Adipocyte (in vitro differentiated cells): ENCODE results near the gene DMRTB1.

Experiments
- DNase-seq: peaks from one replicate; pipeline ENCODE4 v3.0.0-alpha.2; 2015; ENCODE audit warnings: low read depth
- H3K27me3 ChIP-seq: replicated peaks from 2 replicates; pipeline ENCODE4 v1.7.0; 2013; ENCODE audit warnings: mild to moderate bottlenecking, low read length, moderate library complexity; ENCODE audit not compliant: control insufficient read depth, insufficient read depth
- H3K36me3 ChIP-seq: 2 replicates; pipeline ENCODE4 v1.7.0; 2013; ENCODE audit warnings: low read length, mild to moderate bottlenecking, moderate library complexity; ENCODE audit not compliant: control insufficient read depth, insufficient read depth, severe bottlenecking
- H3K4me1 ChIP-seq: 2 replicates; pipeline ENCODE4 v1.7.0; 2013; ENCODE audit warnings: mild to moderate bottlenecking, low read length, moderate library complexity; ENCODE audit not compliant: control insufficient read depth, insufficient read depth
- H3K4me3 ChIP-seq: 2 replicates; pipeline ENCODE4 v1.7.0; 2013; ENCODE audit warnings: mild to moderate bottlenecking, low read length, moderate library complexity
- H3K9ac ChIP-seq: 2 replicates; pipeline ENCODE4 v1.7.0; 2013; ENCODE audit warnings: mild to moderate bottlenecking, low read length, moderate library complexity
- H3K9me3 ChIP-seq: 2 replicates; pipeline ENCODE4 v1.7.0; 2013; ENCODE audit warnings: mild to moderate bottlenecking, low read length, moderate library complexity; ENCODE audit not compliant: control insufficient read depth

Gene DMRTB1

DNA sequence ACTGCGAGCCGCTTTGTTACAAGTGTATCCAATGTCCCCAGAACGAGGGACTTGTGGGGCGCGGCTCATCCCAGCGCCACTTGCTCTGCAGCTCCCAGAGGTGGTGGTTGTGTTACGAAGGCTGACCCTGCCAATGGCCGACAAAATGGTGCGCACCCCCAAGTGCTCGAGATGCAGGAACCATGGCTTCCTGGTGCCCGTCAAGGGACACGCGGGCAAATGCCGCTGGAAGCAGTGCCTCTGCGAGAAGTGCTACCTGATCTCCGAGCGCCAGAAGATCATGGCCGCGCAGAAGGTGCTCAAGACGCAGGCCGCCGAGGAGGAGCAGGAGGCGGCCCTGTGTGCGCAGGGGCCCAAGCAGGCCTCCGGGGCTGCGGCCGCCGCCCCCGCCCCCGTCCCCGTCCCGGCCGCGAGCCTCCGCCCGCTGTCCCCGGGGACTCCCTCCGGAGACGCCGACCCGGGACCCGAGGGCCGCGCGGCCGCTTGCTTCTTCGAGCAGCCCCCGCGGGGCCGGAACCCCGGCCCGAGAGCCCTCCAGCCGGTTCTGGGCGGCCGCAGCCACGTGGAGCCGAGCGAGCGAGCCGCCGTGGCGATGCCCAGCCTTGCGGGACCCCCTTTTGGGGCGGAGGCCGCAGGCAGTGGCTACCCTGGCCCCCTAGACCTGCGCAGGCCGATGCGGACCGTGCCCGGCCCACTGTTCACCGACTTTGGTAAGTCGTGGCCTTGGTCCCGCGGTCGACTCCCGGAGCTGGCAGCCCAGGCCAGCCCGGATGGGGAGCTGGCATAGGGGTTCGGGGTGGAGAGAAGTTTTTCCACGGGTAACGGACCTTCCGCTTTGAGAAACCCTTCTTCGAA is at the start of gene DMRTB1:
Gene DMRTB1 (plus strand): TSS at position 79 of the 855 bp plus-strand sequence. CDS start 55 bp downstream, at position 134.
- Histone ChIP-seq H3K4me1 (no peaks in the 10 kb centered on the region), H3K27me3 (peaks cover 46% of the 10 kb centered on the region), H3K4me3 (no peak within 1 kb of the TSS), H3K36me3 (no peaks in the 10 kb centered on the region), H3K9me3 (no peaks in the 10 kb centered on the region), H3K9ac (no peak within 1 kb of the TSS)
- no peak for DNase-seq

GRCh38 chr1:53409695-53410094 is 49.5 kb upstream of the DMRTB1 start:
- no peak for DNase-seq
- no peak overlapping the region for H3K9ac ChIP-seq
- H3K36me3 ChIP-seq, result no peaks in the 10 kb centered on the region
- no peak overlapping the region for H3K4me3 ChIP-seq
- H3K4me1 ChIP-seq, result peaks cover 24% of the 10 kb centered on the region
- no peaks in the 10 kb centered on the region for H3K9me3 ChIP-seq
- H3K27me3 ChIP-seq, result peaks cover 11% of the 10 kb centered on the region

DNA sequence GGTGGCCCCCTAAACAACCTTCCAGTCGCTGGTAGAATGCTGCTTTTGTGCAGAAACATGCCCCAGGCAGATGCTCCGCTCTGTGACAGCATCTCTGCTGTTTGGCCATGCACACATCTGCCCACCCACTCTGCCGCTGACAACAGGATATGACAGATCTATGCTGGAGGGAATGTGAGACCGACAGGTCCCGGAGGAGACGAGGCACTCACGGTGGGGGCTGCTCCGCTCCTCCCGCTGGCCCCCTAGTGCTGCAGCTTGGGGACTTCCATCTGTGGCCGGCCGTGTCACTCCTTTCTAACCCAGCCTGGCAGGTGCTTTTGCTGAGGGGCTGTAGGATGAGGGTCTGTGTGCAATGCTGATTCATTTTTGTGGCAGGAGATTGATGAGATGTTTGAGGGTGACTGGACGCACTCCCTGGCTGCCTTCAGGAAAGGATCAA is 49.1 kb upstream of the DMRTB1 start:
- Histone ChIP-seq H3K9me3 (no peaks in the 10 kb centered on the region), H3K27me3 (peaks cover 8% of the 10 kb centered on the region), H3K4me3 (no peak overlapping the region), H3K4me1 (peaks cover 24% of the 10 kb centered on the region), H3K36me3 (no peaks in the 10 kb centered on the region), H3K9ac (no peak overlapping the region)
- DNase-seq, result no peak

DNA sequence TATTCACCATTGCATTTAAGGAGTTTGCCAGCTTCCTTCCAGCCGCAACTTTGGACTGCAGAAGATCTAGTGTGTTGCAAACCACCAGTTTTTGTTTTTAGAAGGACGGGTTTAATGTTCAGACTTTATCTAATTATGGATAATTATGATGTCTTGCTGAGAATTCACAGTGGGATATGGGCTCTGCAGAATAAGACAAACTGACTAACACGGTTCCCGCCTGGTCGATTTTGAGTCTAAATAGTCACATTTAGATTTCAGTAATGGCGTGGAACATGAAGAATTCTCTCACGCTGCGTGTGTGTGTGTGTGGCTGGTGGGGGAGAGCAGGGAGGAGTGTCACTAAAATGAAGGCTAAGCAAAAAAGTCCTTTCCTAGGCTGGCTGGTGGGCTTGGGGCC is 48.5 kb upstream of the DMRTB1 start:
- Histone ChIP-seq H3K4me1 (peaks cover 24% of the 10 kb centered on the region), H3K9me3 (no peaks in the 10 kb centered on the region), H3K9ac (no peak overlapping the region), H3K36me3 (no peaks in the 10 kb centered on the region), H3K27me3 (peaks cover 3% of the 10 kb centered on the region), H3K4me3 (no peak overlapping the region)
- DNase-seq, result no peak

GRCh38 chr1:53411541-53412152 is 47.6 kb upstream of the DMRTB1 start:
- DNase-seq, result no peak
- H3K36me3 ChIP-seq, result no peaks in the 10 kb centered on the region
- no peak overlapping the region for H3K9ac ChIP-seq
- H3K4me3 ChIP-seq, result no peak overlapping the region
- peaks cover 3% of the 10 kb centered on the region for H3K27me3 ChIP-seq
- no peaks in the 10 kb centered on the region for H3K9me3 ChIP-seq
- H3K4me1 ChIP-seq, result peaks cover 24% of the 10 kb centered on the region

DNA sequence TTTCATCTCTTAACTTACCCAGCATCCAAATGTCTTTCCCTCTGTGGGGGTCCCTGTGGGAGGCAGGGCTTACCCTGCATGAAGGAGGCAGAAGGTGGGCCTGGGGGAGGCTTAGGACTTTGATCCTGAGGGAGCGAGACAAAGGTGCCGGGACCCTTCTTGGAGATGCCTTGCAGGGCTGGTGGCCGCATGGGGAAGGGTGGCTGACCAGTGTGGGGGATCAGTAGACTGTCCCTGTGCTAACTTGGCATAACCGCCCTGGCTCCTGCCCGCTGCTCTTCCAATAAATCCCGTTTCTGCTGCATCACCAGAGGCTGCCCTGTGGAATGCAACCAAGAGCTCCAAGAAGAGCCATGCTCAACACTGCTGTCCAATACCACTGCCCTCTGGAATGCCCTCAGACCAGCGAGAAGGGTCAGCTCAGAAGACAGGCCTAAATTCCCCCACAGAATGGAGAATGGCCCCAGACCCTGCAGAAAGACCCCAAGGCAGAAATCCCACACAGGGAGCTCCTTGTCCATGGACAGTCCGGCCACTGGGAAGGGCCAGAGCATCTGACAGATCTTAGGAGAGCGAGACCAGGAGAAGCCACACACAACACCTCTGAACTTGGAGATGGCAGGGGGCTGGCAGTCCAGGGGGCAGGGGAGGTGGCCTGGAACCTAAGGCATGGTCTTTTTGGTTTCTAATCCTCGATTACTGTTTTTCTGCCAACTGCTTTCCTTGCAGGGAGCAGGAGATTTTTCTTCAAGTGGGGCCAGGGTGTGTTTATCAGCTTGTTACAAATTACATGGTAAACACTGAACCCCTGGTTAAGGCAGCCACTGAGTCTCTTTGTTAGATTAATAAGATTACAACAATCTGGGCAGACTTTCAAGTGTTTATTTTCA is 46.7 kb upstream of the DMRTB1 start:
- Histone ChIP-seq H3K27me3 (peaks cover 12% of the 10 kb centered on the region), H3K4me3 (no peak overlapping the region), H3K4me1 (peaks cover 24% of the 10 kb centered on the region), H3K9ac (no peak overlapping the region), H3K9me3 (no peaks in the 10 kb centered on the region), H3K36me3 (no peaks in the 10 kb centered on the region)
- DNase-seq, result no peak

GRCh38 chr1:53413175-53414001 is 45.8 kb upstream of the DMRTB1 start:
- H3K4me1 ChIP-seq, result peaks cover 24% of the 10 kb centered on the region
- DNase-seq, result peak; percentile 78
- H3K9me3 ChIP-seq, result no peaks in the 10 kb centered on the region
- H3K9ac ChIP-seq, result no peak overlapping the region
- peaks cover 20% of the 10 kb centered on the region for H3K27me3 ChIP-seq
- H3K4me3 ChIP-seq, result no peak overlapping the region
- H3K36me3 ChIP-seq, result no peaks in the 10 kb centered on the region

- Histone ChIP-seq H3K4me3 (no peak overlapping the region), H3K27me3 (peaks cover 32% of the 10 kb centered on the region), H3K9ac (no peak overlapping the region), H3K36me3 (no peaks in the 10 kb centered on the region), H3K4me1 (peaks cover 24% of the 10 kb centered on the region), H3K9me3 (no peaks in the 10 kb centered on the region)
- DNase-seq, result no peak
These were observed 44.6 kb upstream of the DMRTB1 start for GRCh38 chr1:53414632-53415031.

DNA sequence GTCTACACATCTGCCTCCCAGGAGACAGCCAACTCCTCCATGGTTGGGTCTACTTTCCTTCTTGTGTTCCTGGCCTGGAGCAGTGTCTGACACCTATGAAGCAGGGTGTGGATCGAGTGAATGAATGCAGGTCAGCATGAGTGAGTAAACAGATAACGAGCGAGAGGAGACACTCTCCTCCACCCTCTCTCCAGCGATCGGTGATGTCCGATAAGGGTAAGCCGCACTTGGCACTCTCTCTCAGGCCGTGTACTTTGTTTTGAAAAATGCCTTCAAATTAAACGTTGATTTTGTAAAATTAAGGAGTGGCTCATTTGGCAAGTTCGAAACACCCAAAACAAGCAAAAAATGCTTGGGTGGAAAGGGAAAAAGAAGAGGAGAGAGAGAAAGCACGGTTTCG is 43.8 kb upstream of the DMRTB1 start:
- H3K4me1 ChIP-seq, result peaks cover 24% of the 10 kb centered on the region
- H3K9me3 ChIP-seq, result no peaks in the 10 kb centered on the region
- H3K27me3 ChIP-seq, result peaks cover 39% of the 10 kb centered on the region
- no peak overlapping the region for H3K4me3 ChIP-seq
- no peak for DNase-seq
- no peaks in the 10 kb centered on the region for H3K36me3 ChIP-seq
- no peak overlapping the region for H3K9ac ChIP-seq

- no peak overlapping the region for H3K4me3 ChIP-seq
- peaks cover 45% of the 10 kb centered on the region for H3K27me3 ChIP-seq
- no peaks in the 10 kb centered on the region for H3K36me3 ChIP-seq
- H3K9ac ChIP-seq, result no peak overlapping the region
- no peak for DNase-seq
- peaks cover 21% of the 10 kb centered on the region for H3K4me1 ChIP-seq
- peaks cover 5% of the 10 kb centered on the region for H3K9me3 ChIP-seq
These were observed 42.9 kb upstream of the DMRTB1 start for GRCh38 chr1:53416269-53416813.
